Measurements from ENCODE around the gene TXK.

GRCh38 chr4:48130100-48130499 lies 4.0 kb downstream of the TXK start:
- no peak for TF ChIP-seq CTCF (IDR thresholded peaks at IDR 0.05)
- no peak for TF ChIP-seq POLR2A (IDR thresholded peaks at IDR 0.05)
- no peak for TF ChIP-seq POLR2AphosphoS5 (IDR thresholded peaks at IDR 0.05)
- TF ChIP-seq EP300 (IDR thresholded peaks at IDR 0.05), result no peak
